ENCODE measurements around the gene CACNA1B. TPM values are rescaled to one million over a fixed set of nuclear protein-coding genes. Genes with fewer than 3 reads are reported as not detected.

CACNA1B gene
- total and polyA plus RNA-seq, 2 donors (not counting 1 experiment from before 2014, with no cell fraction given) = 0.15 TPM; not detected in 1

DNA sequence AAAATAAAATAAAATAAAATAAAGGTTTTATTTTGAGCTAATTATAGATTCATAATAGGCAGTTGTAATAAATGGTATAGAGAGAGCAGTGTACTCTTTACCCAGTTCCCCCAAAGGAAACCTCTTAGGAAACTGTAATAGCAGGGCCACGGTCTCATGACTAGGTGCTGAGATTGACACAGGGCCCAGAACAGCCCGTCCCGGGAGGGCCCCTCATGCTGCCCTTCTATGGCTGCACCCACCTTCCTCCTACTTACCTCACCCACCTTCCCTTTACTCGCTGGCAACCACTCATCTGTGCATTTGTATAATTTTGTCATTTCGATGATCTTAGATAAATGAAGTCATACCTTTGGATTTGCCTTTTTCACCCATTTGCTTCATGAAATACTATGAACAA lies 16.1 kb downstream of the CACNA1B start:
- Histone ChIP-seq H3K27me3 (replicated peaks in 1 of 4; ENCODE audit: control extremely low read depth in 1 of 4, control insufficient read depth in 3 of 4, insufficient read depth in 4 of 4, low read length in 3 of 4) (no peaks in the 10 kb centered on the region), H3K4me1 (ENCODE audit: control insufficient read depth in 2 of 2, insufficient read depth in 2 of 2, low read length in 2 of 2) (no peaks in the 10 kb centered on the region), H3K9me3 (ENCODE audit: control extremely low read depth in 1 of 3, control insufficient read depth in 2 of 3, insufficient read depth in 1 of 3, low read length in 2 of 3) (peaks cover 0 to 3% (median 3%) of the 10 kb centered on the region in 3 donors), H3K27ac (ENCODE audit: low read length in 2 of 2) (no peak overlapping the region), H3K79me2 (ENCODE audit: control insufficient read depth, insufficient read depth, low read length) (no peaks in the 10 kb centered on the region), H3K4me2 (replicated peaks; ENCODE audit: low read depth, low read length, poor library complexity, severe bottlenecking) (no peak overlapping the region), H3K4me3 (ENCODE audit: control extremely low read depth in 1 of 5, extremely low read depth in 1 of 5, insufficient read depth in 1 of 5, low read depth in 2 of 5, low read length in 4 of 5) (no peak overlapping the region), H4K20me1 (ENCODE audit: control insufficient read depth, insufficient read depth, low read length, poor library complexity, severe bottlenecking) (no peaks in the 10 kb centered on the region), H2AFZ (ENCODE audit: insufficient read depth, low read depth, low read length, poor library complexity, severe bottlenecking) (no peak overlapping the region), H3K36me3 (replicated peaks in 1 of 2; ENCODE audit: control extremely low read depth in 1 of 2, control insufficient read depth in 1 of 2, extremely low read depth in 1 of 2, insufficient read depth in 2 of 2, low read length in 1 of 2) (no peaks in the 10 kb centered on the region), H3K9ac (ENCODE audit: low read length) (no peak overlapping the region)
- no peak for DNase-seq
- POLR2A ChIA-PET = no interaction called here
- Mint-ChIP-seq H3K27ac (no peak overlapping the region), H3K9me3 (ENCODE audit: insufficient read depth) (no peaks in the 10 kb centered on the region), H3K27me3 (no peaks in the 10 kb centered on the region), H3K4me1 (no peaks in the 10 kb centered on the region), H3K4me3 (no peak overlapping the region)
- no peak for ATAC-seq (ENCODE audit: low read depth)
- intact Hi-C loops (cut with micrococcal nuclease) = no loop called here
- WGBS (ENCODE audit: insufficient coverage) = no CpG with 5 or more reads among the region's 5 CpGs
- TF ChIP-seq, protein P1, sequence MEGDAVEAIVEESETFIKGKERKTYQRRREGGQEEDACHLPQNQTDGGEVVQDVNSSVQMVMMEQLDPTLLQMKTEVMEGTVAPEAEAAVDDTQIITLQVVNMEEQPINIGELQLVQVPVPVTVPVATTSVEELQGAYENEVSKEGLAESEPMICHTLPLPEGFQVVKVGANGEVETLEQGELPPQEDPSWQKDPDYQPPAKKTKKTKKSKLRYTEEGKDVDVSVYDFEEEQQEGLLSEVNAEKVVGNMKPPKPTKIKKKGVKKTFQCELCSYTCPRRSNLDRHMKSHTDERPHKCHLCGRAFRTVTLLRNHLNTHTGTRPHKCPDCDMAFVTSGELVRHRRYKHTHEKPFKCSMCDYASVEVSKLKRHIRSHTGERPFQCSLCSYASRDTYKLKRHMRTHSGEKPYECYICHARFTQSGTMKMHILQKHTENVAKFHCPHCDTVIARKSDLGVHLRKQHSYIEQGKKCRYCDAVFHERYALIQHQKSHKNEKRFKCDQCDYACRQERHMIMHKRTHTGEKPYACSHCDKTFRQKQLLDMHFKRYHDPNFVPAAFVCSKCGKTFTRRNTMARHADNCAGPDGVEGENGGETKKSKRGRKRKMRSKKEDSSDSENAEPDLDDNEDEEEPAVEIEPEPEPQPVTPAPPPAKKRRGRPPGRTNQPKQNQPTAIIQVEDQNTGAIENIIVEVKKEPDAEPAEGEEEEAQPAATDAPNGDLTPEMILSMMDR (IDR thresholded peaks at IDR 0.05) = no peak
- TF ChIP-seq EZH2 (IDR thresholded peaks at IDR 0.05; ENCODE audit: borderline replicate concordance, insufficient read depth, low read depth, low read length, poor library complexity, severe bottlenecking) = no peak
- CTCF ChIA-PET = no interaction called here

DNA sequence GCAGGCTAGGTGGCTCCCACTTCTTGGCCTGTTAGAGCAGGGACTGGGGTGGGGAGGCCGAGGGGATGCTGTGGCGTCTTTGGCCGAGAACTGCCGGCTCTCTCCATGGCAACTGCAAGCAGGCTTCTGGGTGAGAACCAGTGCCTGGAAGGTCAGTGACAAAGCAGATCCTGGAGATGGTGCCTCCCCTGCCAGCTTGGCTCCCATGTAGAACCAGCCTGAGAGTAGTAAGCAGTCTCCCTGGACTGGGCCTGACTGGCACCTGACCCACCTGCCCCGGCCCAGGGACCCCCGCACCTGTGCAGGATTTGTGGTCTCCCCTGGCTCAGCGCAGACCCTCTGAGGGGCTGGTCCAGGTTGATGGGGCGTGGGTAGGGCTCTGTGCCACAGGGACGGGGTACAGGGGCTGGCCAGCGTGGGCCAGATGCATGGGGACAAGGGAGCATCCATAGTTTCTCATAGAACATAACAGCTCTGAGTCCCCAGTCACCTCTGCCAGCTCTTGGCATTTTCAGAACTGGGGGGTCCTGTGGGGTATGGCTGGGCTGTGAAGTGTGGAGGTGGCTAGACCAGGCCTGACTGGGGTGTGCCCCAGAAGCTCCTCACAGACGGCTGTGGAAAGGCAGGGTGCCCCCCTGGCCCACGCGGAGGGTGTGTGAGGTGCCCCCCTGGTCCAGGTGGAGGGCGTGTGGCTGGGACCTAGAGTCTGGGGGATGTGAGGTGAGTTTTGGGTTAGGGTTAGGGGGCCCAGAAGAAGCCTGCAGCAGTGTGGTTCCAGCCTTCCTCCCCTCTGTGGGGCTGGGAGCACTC lies 22.2 kb downstream of the CACNA1B start:
- H3K4me3 ChIP-seq (ENCODE audit: control extremely low read depth in 1 of 5, extremely low read depth in 1 of 5, insufficient read depth in 1 of 5, low read depth in 2 of 5, low read length in 4 of 5) = no peak overlapping the region
- H3K79me2 ChIP-seq (ENCODE audit: control insufficient read depth, insufficient read depth, low read length) = no peaks in the 10 kb centered on the region
- H3K27me3 ChIP-seq (replicated peaks in 1 of 4; ENCODE audit: control extremely low read depth in 1 of 4, control insufficient read depth in 3 of 4, insufficient read depth in 4 of 4, low read length in 3 of 4) = peaks cover 0 to 17% (median 3%) of the 10 kb centered on the region in 4 experiments
- no peak overlapping the region for H3K27ac ChIP-seq (ENCODE audit: low read length in 2 of 2)
- Mint-ChIP-seq H3K9me3 (ENCODE audit: insufficient read depth) (no peaks in the 10 kb centered on the region), H3K27me3 (peaks cover 21% of the 10 kb centered on the region), H3K4me3 (no peak overlapping the region), H3K4me1 (no peaks in the 10 kb centered on the region), H3K27ac (no peak overlapping the region)
- ATAC-seq (ENCODE audit: low read depth) (no peak), DNase-seq (no peak)
- ChIA-PET CTCF (no interaction called here), POLR2A (no interaction called here)
- no peaks in the 10 kb centered on the region for H3K36me3 ChIP-seq (replicated peaks in 1 of 2; ENCODE audit: control extremely low read depth in 1 of 2, control insufficient read depth in 1 of 2, extremely low read depth in 1 of 2, insufficient read depth in 2 of 2, low read length in 1 of 2)
- no peaks in the 10 kb centered on the region for H4K20me1 ChIP-seq (ENCODE audit: control insufficient read depth, insufficient read depth, low read length, poor library complexity, severe bottlenecking)
- TF ChIP-seq, protein P1 (IDR thresholded peaks at IDR 0.05) = no peak
- no peak for TF ChIP-seq EZH2 (IDR thresholded peaks at IDR 0.05; ENCODE audit: borderline replicate concordance, insufficient read depth, low read depth, low read length, poor library complexity, severe bottlenecking)
- H3K9ac ChIP-seq (ENCODE audit: low read length) = no peak overlapping the region
- peaks cover 0 to 28% (median 3%) of the 10 kb centered on the region in 3 donors for H3K9me3 ChIP-seq (ENCODE audit: control extremely low read depth in 1 of 3, control insufficient read depth in 2 of 3, insufficient read depth in 1 of 3, low read length in 2 of 3)
- no peak overlapping the region for H3K4me2 ChIP-seq (replicated peaks; ENCODE audit: low read depth, low read length, poor library complexity, severe bottlenecking)
- 94% methylated on average over 11 of the region's 14 CpGs for WGBS (ENCODE audit: insufficient coverage)
- H2AFZ ChIP-seq (ENCODE audit: insufficient read depth, low read depth, low read length, poor library complexity, severe bottlenecking) = no peak overlapping the region
- no peaks in the 10 kb centered on the region for H3K4me1 ChIP-seq (ENCODE audit: control insufficient read depth in 2 of 2, insufficient read depth in 2 of 2, low read length in 2 of 2)
- intact Hi-C loops (cut with micrococcal nuclease) = no loop called here
